NB4 (cell line): ENCODE measurements around the gene PSD.

Experiments
- MAX ChIP-seq: IDR thresholded peaks from 2 replicates; pipeline ENCODE4 v1.6.1; 2011; ENCODE audit warnings: low read depth, low read length
- POLR2A ChIP-seq: IDR thresholded peaks from 2 replicates; pipeline ENCODE4 v1.6.1; 2011; ENCODE audit warnings: mild to moderate bottlenecking; ENCODE audit not compliant: insufficient read length; ENCODE audit errors: extremely low read depth
- TF ChIP-seq, protein P1 (sequence below): IDR thresholded peaks from one replicate; pipeline ENCODE4 v1.5.1; 2012; ENCODE audit warnings: low read depth, low read length

DNA sequence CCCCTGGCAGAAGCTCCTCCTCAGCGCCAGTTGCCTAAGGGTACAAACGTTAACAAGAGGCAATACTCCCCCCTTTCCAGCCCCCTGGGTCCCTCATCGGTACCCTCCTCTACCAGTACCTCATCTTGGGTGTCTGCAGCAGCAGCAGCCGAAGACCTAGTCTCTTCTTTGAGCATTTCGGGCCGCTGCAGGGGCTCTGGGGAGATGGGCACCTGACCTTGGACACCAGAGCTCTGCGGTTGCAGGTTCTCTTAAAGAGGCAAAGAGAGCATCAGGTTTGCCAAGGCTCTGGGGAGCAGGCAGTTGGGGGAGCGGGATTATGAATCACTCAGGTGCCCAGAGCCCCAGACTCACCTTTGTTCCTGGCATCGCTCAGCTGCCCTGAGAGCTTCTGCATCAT lies 5.6 kb upstream of the PSD start:
- TF ChIP-seq, protein P1, sequence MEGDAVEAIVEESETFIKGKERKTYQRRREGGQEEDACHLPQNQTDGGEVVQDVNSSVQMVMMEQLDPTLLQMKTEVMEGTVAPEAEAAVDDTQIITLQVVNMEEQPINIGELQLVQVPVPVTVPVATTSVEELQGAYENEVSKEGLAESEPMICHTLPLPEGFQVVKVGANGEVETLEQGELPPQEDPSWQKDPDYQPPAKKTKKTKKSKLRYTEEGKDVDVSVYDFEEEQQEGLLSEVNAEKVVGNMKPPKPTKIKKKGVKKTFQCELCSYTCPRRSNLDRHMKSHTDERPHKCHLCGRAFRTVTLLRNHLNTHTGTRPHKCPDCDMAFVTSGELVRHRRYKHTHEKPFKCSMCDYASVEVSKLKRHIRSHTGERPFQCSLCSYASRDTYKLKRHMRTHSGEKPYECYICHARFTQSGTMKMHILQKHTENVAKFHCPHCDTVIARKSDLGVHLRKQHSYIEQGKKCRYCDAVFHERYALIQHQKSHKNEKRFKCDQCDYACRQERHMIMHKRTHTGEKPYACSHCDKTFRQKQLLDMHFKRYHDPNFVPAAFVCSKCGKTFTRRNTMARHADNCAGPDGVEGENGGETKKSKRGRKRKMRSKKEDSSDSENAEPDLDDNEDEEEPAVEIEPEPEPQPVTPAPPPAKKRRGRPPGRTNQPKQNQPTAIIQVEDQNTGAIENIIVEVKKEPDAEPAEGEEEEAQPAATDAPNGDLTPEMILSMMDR: no peak
- no peak for TF ChIP-seq POLR2A
- no peak for TF ChIP-seq MAX
